ENCODE measurements around the gene NMT2.

The NMT2 gene

GRCh38 chr10:15181576-15182156, 13.2 kb upstream of the NMT2 start:
- no peak for DNase-seq

- no peak for DNase-seq
These were observed 12.2 kb upstream of the NMT2 start for GRCh38 chr10:15180736-15181135.

- no peak for DNase-seq
These were observed 7.8 kb upstream of the NMT2 start for GRCh38 chr10:15176269-15176668.

GRCh38 chr10:15175587-15175986, 7.1 kb upstream of the NMT2 start:
- DNase-seq, result no peak

GRCh38 chr10:15172306-15172840, 3.9 kb upstream of the NMT2 start:
- no peak for DNase-seq

GRCh38 chr10:15169555-15170401, 1.3 kb upstream of the NMT2 start:
- DNase-seq, result peak in 1 of 58 donors; percentile 8

GRCh38 chr10:15168786-15169554, 477 bp upstream of the NMT2 start:
- peak; percentile 28 to 99 (median 96) for DNase-seq

GRCh38 chr10:15167411-15168290, 842 bp downstream of the NMT2 start:
- DNase-seq, result peak in 43 of 58 donors; percentile 7 to 64 (median 44)

GRCh38 chr10:15166325-15166724, 2.2 kb downstream of the NMT2 start:
- DNase-seq, result no peak

- no peak for DNase-seq
These were observed 5.2 kb downstream of the NMT2 start for GRCh38 chr10:15163253-15163828.

- no peak for DNase-seq
These were observed 9.5 kb downstream of the NMT2 start for GRCh38 chr10:15158972-15159371.

- DNase-seq, result no peak
These were observed 10.0 kb downstream of the NMT2 start for GRCh38 chr10:15158448-15158847.

GRCh38 chr10:15155978-15156656, 12.4 kb downstream of the NMT2 start:
- no peak for DNase-seq

- DNase-seq, result no peak
These were observed 15.9 kb downstream of the NMT2 start for GRCh38 chr10:15152556-15152955.

- DNase-seq, result no peak
These were observed 17.9 kb downstream of the NMT2 start for GRCh38 chr10:15150563-15150962.

GRCh38 chr10:15149042-15149771, 19.3 kb downstream of the NMT2 start:
- DNase-seq, result no peak

- DNase-seq, result no peak
These were observed 20.7 kb downstream of the NMT2 start for GRCh38 chr10:15147594-15148392.

- no peak for DNase-seq
These were observed 22.1 kb downstream of the NMT2 start for GRCh38 chr10:15146366-15146765.

Measured in anterior cingulate cortex (tissue), 58 donors.